Prostate gland (tissue), 2 donors: ENCODE results near the gene EEF1A2. TPM values are rescaled to one million over a fixed set of nuclear protein-coding genes. Genes with fewer than 3 reads are reported as not detected.

Source experiments
- DNase-seq: peaks from one replicate; pipeline ENCODE4 v3.0.0-alpha.2; 2019; ENCODE audit warnings: low spot score
- H3K27ac ChIP-seq, 2 donors: fragments of 200-600 bp; sonication (generic); 2 replicates each; pipeline ENCODE4 v1.5.1; 2017 to 2019
- H3K27me3 ChIP-seq: fragments of 200-600 bp; sonication (generic); replicated peaks from 2 replicates; pipeline ENCODE4 v1.5.1; 2019; ENCODE audit not compliant: insufficient read depth
- H3K36me3 ChIP-seq, 2 donors: fragments of 200-600 bp; sonication (generic); 1 replicate in 1 of 2; 2 replicates in 1 of 2; pipeline versions ENCODE4 v1.5.1 to v1.8.1; 2017 to 2019
- H3K4me1 ChIP-seq: fragments of 200-600 bp; sonication (generic); replicated peaks from 2 replicates; pipeline ENCODE4 v1.5.1; 2019
- H3K4me3 ChIP-seq, 2 donors: fragments of 200-600 bp; sonication (generic); 2 replicates each; pipeline ENCODE4 v1.5.1; 2017 to 2019
- H3K9me3 ChIP-seq: fragments of 200-600 bp; sonication (generic); 2 replicates; pipeline ENCODE4 v1.5.1; 2017
- CTCF ChIP-seq, 4 experiments: fragments of 200-600 bp in 2 of 4; fragments of 450-650 bp in 2 of 4; sonication (generic) in 2 of 4; IDR thresholded peaks; 1 replicate in 3 of 4; 2 replicates in 1 of 4; pipeline ENCODE4 v1.5.1; 2016 to 2019; ENCODE audit warnings: antibody characterized with exemption in 4 of 4, mild to moderate bottlenecking in 2 of 4, moderate library complexity in 2 of 4
- POLR2A ChIP-seq: fragments of 450-650 bp; IDR thresholded peaks from one replicate; pipeline ENCODE4 v1.6.1; 2016; ENCODE audit warnings: antibody characterized with exemption, mild to moderate bottlenecking
- POLR2AphosphoS5 ChIP-seq: sonication (generic); formaldehyde crosslinking; IDR thresholded peaks from one replicate; pipeline ENCODE4 v1.6.1; 2017; ENCODE audit warnings: antibody characterized with exemption
- WGBS: methylation state at CpG from one replicate; pipeline ENCODE4 v1.1.5; 2018; 5-methylcytosine and 5-hydroxymethylcytosine counted together
- intact Hi-C: fragments of 100-400 bp; cut with DNase I; formaldehyde crosslinking; loops from one replicate; pipeline ENCODE4 v1.14.2; 2022
- total RNA-seq, 2 donors: library from RNA; depleted of rRNA; stranded (reverse); fragments of >200 nt; gene quantifications; one replicate each; pipeline ENCODE4 v1.1.0, GENCODE V29; 2016

Gene EEF1A2
- total RNA-seq, 2 donors from 2014 or later, result 13.4 to 20.9 TPM

- TF ChIP-seq POLR2AphosphoS5 (no peak), POLR2A (no peak), CTCF (IDR thresholded peaks at IDR 0.05) (no peak)
- DNase-seq, result no peak
- Histone ChIP-seq H3K36me3 (no peaks in the 10 kb centered on the region), H3K9me3 (no peaks in the 10 kb centered on the region), H3K4me1 (peaks cover 4% of the 10 kb centered on the region), H3K27ac (no peak overlapping the region), H3K4me3 (no peak overlapping the region), H3K27me3 (peaks cover 32% of the 10 kb centered on the region)
- 10% methylated on average over 21 of the region's 46 CpGs for WGBS
- intact Hi-C loops, result no loop called here
Observed at GRCh38 chr20:63471002-63471716, 27.7 kb downstream of the EEF1A2 start.

DNA sequence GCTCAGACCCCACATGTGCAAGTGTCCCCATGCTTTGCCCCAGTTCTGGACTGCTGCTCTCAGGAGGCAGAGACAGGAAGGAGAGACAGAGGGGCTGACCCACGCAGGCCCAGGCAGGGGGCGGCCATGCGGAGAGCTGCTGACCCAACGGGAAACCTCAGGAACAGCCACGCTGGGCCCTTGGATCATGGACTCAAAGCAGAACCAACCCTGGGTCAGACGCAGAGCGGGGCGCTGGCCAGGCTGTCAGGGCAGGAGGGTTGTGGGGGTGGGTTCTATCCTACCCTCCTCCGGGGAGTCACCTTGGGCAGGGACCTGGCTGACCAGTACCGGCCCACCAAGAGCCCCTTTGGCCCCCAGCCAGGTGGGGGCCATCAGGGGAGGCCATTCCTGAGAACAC is 28.5 kb downstream of the EEF1A2 start:
- H3K9me3 ChIP-seq, result no peaks in the 10 kb centered on the region
- peaks cover 29% of the 10 kb centered on the region for H3K27me3 ChIP-seq
- H3K4me1 ChIP-seq, result peaks cover 4% of the 10 kb centered on the region
- no peaks in the 10 kb centered on the region for H3K36me3 ChIP-seq
- DNase-seq, result no peak
- no peak overlapping the region for H3K4me3 ChIP-seq
- intact Hi-C loops, result no loop called here
- no peak overlapping the region for H3K27ac ChIP-seq
- 76% methylated on average over 10 of the region's 10 CpGs for WGBS
- TF ChIP-seq POLR2AphosphoS5 (no peak), POLR2A (no peak), CTCF (IDR thresholded peaks at IDR 0.05) (no peak)

GRCh38 chr20:63469713-63470101 is 29.2 kb downstream of the EEF1A2 start:
- Histone ChIP-seq H3K4me1 (peaks cover 4% of the 10 kb centered on the region), H3K9me3 (no peaks in the 10 kb centered on the region), H3K4me3 (no peak overlapping the region), H3K27me3 (peaks cover 29% of the 10 kb centered on the region), H3K27ac (no peak overlapping the region), H3K36me3 (no peaks in the 10 kb centered on the region)
- no peak for DNase-seq
- WGBS, result 70% methylated on average over 12 of the region's 13 CpGs
- TF ChIP-seq POLR2A, result no peak
- no peak for TF ChIP-seq CTCF (IDR thresholded peaks at IDR 0.05)
- no peak for TF ChIP-seq POLR2AphosphoS5
- intact Hi-C loops, result no loop called here

DNA sequence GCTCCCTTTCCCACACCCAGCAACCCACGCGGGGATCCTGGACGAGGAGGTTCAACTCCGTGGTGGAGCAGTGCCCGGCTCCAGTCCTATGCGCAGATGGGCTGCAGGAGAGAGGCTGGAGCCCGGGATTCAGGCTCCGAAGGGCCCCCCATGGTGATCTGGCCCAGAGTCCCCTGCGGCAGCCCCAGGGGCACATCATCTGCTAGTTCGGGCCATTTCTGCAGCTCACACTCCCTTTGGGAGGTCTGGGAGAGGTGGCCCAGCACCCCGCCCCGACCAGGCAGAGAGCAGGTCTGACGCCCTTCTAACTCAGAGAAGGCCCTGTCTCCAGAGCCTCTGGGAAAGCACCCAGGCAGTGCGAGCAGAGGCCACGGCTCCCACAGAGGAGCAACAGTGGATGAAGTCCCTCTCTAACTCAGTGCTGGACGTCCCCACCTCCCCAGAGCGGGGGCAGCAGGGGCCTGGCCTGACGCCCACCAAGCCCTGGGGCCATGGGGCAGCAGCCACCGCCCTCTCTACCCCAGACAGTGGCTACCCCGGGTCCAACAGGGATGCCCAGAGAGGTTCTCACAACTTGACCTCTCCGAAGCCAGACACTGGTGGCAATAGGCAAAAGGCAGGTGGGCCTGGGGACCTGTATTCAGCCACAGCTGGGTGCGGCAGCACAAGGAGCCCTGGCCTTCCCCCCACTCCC is 29.7 kb downstream of the EEF1A2 start:
- H3K27ac ChIP-seq, result no peak overlapping the region
- peaks cover 25% of the 10 kb centered on the region for H3K27me3 ChIP-seq
- 68% methylated on average over 18 of the region's 22 CpGs for WGBS
- no peaks in the 10 kb centered on the region for H3K36me3 ChIP-seq
- H3K4me1 ChIP-seq, result peaks cover 4% of the 10 kb centered on the region
- no peak for DNase-seq
- no peaks in the 10 kb centered on the region for H3K9me3 ChIP-seq
- intact Hi-C loops, result no loop called here
- TF ChIP-seq POLR2AphosphoS5, result no peak
- TF ChIP-seq CTCF (IDR thresholded peaks at IDR 0.05), result no peak
- no peak for TF ChIP-seq POLR2A
- no peak overlapping the region for H3K4me3 ChIP-seq

DNA sequence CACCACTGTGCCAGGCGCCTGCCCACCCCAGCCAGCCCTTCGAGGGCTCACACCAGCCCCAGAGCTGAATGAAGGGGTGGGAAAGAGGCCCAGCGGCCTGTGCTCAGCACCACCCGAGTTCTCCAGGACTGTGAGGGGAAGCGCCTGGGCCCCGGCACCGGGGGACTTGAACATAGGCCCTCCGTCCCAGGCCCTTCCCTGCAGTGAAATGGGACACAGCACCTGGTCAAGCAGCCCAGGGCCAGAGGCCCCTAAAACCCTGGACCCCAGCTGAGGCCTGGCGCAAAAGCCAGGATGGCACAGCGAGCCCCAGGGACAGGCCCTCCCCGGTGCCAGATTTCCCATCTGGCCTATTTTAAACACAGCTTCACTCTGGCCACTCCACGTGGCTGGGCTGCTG is 30.5 kb downstream of the EEF1A2 start:
- Histone ChIP-seq H3K4me1 (peaks cover 4% of the 10 kb centered on the region), H3K27ac (no peak overlapping the region), H3K4me3 (no peak overlapping the region), H3K36me3 (no peaks in the 10 kb centered on the region), H3K9me3 (no peaks in the 10 kb centered on the region), H3K27me3 (peaks cover 17% of the 10 kb centered on the region)
- DNase-seq, result no peak
- 80% methylated on average over 12 of the region's 12 CpGs for WGBS
- intact Hi-C loops, result no loop called here
- TF ChIP-seq CTCF (IDR thresholded peaks at IDR 0.05), result no peak
- no peak for TF ChIP-seq POLR2AphosphoS5
- no peak for TF ChIP-seq POLR2A
